Esophagus muscularis mucosa (tissue), 4 donors: ENCODE measurements around the gene TNK1. TPM values are rescaled to one million over a fixed set of nuclear protein-coding genes. Genes with fewer than 3 reads are reported as not detected.

Source experiments
- DNase-seq: peaks from one replicate; pipeline ENCODE4 v3.0.0-alpha.2; 2017; ENCODE audit errors: extremely low spot score
- H3K27ac ChIP-seq, 4 donors: fragments of 200-600 bp; sonication (generic); replicated peaks in 1 of 4; 1 replicate in 3 of 4; 2 replicates in 1 of 4; pipeline ENCODE4 v1.5.1; 2016 to 2019; ENCODE audit warnings: mild to moderate bottlenecking in 1 of 4
- H3K27me3 ChIP-seq, 4 donors: fragments of 200-600 bp; sonication (generic); one replicate each; pipeline versions ENCODE4 v1.5.1 to v1.6.0; 2016 to 2019
- H3K36me3 ChIP-seq, 4 donors: fragments of 200-600 bp; sonication (generic); one replicate each; pipeline ENCODE4 v1.5.1; 2016 to 2019
- H3K4me1 ChIP-seq, 4 donors: fragments of 200-600 bp; sonication (generic); one replicate each; pipeline ENCODE4 v1.5.1; 2016 to 2019
- H3K4me3 ChIP-seq, 4 donors: fragments of 200-600 bp; sonication (generic); 1 replicate in 2 of 4; 2 replicates in 2 of 4; pipeline ENCODE4 v1.5.1; 2016 to 2019; ENCODE audit warnings: mild to moderate bottlenecking in 4 of 4, moderate library complexity in 1 of 4
- H3K9me3 ChIP-seq, 4 donors: fragments of 200-600 bp; sonication (generic); 1 replicate in 3 of 4; 2 replicates in 1 of 4; pipeline ENCODE4 v1.5.1; 2016 to 2019
- CTCF ChIP-seq, 3 experiments: fragments of 200-600 bp in 2 of 3; fragments of 450-650 bp in 1 of 3; sonication (generic) in 2 of 3; IDR thresholded peaks; one replicate each; pipeline ENCODE4 v1.5.1; 2017 to 2019; ENCODE audit warnings: antibody characterized with exemption in 3 of 3, mild to moderate bottlenecking in 2 of 3, moderate library complexity in 1 of 3
- EP300 ChIP-seq: sonication (generic); formaldehyde crosslinking; IDR thresholded peaks from one replicate; pipeline ENCODE4 v1.6.1; 2017; ENCODE audit warnings: antibody characterized with exemption
- POLR2A ChIP-seq: fragments of 450-650 bp; IDR thresholded peaks from one replicate; pipeline ENCODE4 v1.6.1; 2017; ENCODE audit warnings: antibody characterized with exemption, moderate library complexity, mild to moderate bottlenecking, low read depth
- POLR2AphosphoS5 ChIP-seq, 2 donors: sonication (generic); formaldehyde crosslinking; IDR thresholded peaks; one replicate each; pipeline ENCODE4 v1.6.1; 2017; ENCODE audit warnings: antibody characterized with exemption in 2 of 2
- WGBS: methylation state at CpG from one replicate; pipeline ENCODE4 v1.1.5; 2018; 5-methylcytosine and 5-hydroxymethylcytosine counted together
- intact Hi-C: fragments of 100-400 bp; cut with DNase I; formaldehyde crosslinking; loops from one replicate; pipeline ENCODE4 v1.15.1; 2023
- total RNA-seq, 4 donors: library from RNA; depleted of rRNA; stranded (reverse); fragments of >200 nt; gene quantifications; one replicate each; pipeline versions ENCODE4 v1.1.0 to v1.2.1, GENCODE V29; 2016

TNK1 gene
- total RNA-seq, 4 donors from 2014 or later = 2.9 to 7.5 (median 5.6) TPM

- Histone ChIP-seq H3K27me3 (no peaks in the 10 kb centered on the region), H3K36me3 (peaks cover 0 to 46% (median 21%) of the 10 kb centered on the region in 4 donors), H3K9me3 (no peaks in the 10 kb centered on the region), H3K4me3 (no peak overlapping the region), H3K4me1 (no peaks in the 10 kb centered on the region), H3K27ac (no peak overlapping the region)
- TF ChIP-seq EP300 (no peak), POLR2AphosphoS5 (IDR thresholded peaks at IDR 0.05) (no peak), CTCF (IDR thresholded peaks at IDR 0.05) (no peak), POLR2A (no peak)
- WGBS = 97% methylated on average over 17 of the region's 23 CpGs
- DNase-seq = no peak
- intact Hi-C loops = no loop called here
Measured at GRCh38 chr17:7415784-7416183, 34.9 kb downstream of the TNK1 start.

- no peaks in the 10 kb centered on the region for H3K4me1 ChIP-seq
- no peak overlapping the region for H3K27ac ChIP-seq
- H3K9me3 ChIP-seq = no peaks in the 10 kb centered on the region
- H3K36me3 ChIP-seq = peaks cover 0 to 40% (median 19%) of the 10 kb centered on the region in 4 donors
- intact Hi-C loops = no loop called here
- TF ChIP-seq POLR2AphosphoS5 (IDR thresholded peaks at IDR 0.05) (no peak), CTCF (IDR thresholded peaks at IDR 0.05) (peak in 1 of 3 experiments; percentile 7)
- no peak overlapping the region for H3K4me3 ChIP-seq
- 81% methylated on average over 5 of the region's 6 CpGs for whole genome bisulfite sequencing
- H3K27me3 ChIP-seq = no peaks in the 10 kb centered on the region
- DNase-seq = no peak
Measured at GRCh38 chr17:7416323-7416722, 35.4 kb downstream of the TNK1 start.

GRCh38 chr17:7417056-7417655 lies 36.3 kb downstream of the TNK1 start:
- H3K36me3 ChIP-seq = peaks cover 0 to 39% (median 19%) of the 10 kb centered on the region in 4 donors
- 97% methylated on average over 30 of the region's 54 CpGs for WGBS
- DNase-seq = no peak
- H3K27me3 ChIP-seq = no peaks in the 10 kb centered on the region
- TF ChIP-seq POLR2AphosphoS5 (IDR thresholded peaks at IDR 0.05) (no peak), POLR2A (no peak), EP300 (no peak), CTCF (IDR thresholded peaks at IDR 0.05) (no peak)
- H3K4me1 ChIP-seq = no peaks in the 10 kb centered on the region
- H3K27ac ChIP-seq = no peak overlapping the region
- H3K9me3 ChIP-seq = no peaks in the 10 kb centered on the region
- intact Hi-C loops = no loop called here
- no peak overlapping the region for H3K4me3 ChIP-seq

- Histone ChIP-seq H3K27me3 (no peaks in the 10 kb centered on the region), H3K4me3 (no peak overlapping the region), H3K27ac (no peak overlapping the region), H3K9me3 (no peaks in the 10 kb centered on the region), H3K36me3 (peaks cover 0 to 39% (median 19%) of the 10 kb centered on the region in 4 donors), H3K4me1 (no peaks in the 10 kb centered on the region)
- TF ChIP-seq POLR2AphosphoS5 (IDR thresholded peaks at IDR 0.05) (no peak), EP300 (no peak), POLR2A (no peak), CTCF (IDR thresholded peaks at IDR 0.05) (no peak)
- no peak for DNase-seq
- 76% methylated on average over 17 of the region's 18 CpGs for WGBS
- intact Hi-C loops = no loop called here
Measured at GRCh38 chr17:7418472-7419152, 37.7 kb downstream of the TNK1 start.
